Amniotic stem cell (primary cell): Measurements from ENCODE around the gene CHST11.
A peak's percentile ranks its signal among the peaks of the same experiment; 100 is the strongest.

Experiments
- DNase-seq: peaks from one replicate; lab custom pipeline; 2025; lab: John Stamatoyannopoulos, UW

Gene CHST11

GRCh38 chr12:104585448-104586055, 128.8 kb downstream of the CHST11 start:
- no peak for DNase-seq

- no peak for DNase-seq
Observed at GRCh38 chr12:104586351-104586919, 129.7 kb downstream of the CHST11 start.

GRCh38 chr12:104588047-104588920, 131.5 kb downstream of the CHST11 start:
- DNase-seq, result no peak

DNA sequence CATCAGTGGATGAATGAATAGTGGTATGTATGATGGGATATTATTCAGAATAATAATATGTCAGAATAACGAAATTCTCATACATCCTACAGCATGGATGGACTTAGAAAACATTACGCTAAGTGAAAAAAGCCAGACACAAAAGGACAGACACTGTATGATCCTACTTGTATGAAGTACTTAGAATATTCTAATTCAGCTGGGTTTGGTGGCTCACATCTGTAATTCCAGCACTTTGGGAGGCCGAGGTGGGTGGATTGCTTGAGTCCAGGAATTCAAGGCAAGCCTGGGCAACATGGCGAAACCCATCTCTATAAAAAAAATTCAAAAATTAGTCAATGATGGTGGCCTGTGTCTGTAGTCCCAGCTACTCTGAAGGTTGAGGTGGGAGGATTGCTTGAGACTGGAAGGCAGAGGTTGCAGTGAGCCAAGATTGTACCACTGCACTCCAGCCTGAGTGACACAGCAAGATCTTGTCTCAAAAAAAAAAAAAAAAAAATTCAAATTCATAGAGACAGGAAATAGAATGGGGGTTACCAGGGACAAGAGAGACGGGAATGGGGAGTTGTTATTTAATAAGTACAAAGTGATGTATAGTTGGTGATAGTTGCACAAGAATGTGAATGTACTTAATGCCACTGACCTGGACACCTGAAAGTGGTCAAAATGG, 132.3 kb downstream of the CHST11 start:
- no peak for DNase-seq

- no peak for DNase-seq
Observed at GRCh38 chr12:104590022-104590421, 133.3 kb downstream of the CHST11 start.

DNA sequence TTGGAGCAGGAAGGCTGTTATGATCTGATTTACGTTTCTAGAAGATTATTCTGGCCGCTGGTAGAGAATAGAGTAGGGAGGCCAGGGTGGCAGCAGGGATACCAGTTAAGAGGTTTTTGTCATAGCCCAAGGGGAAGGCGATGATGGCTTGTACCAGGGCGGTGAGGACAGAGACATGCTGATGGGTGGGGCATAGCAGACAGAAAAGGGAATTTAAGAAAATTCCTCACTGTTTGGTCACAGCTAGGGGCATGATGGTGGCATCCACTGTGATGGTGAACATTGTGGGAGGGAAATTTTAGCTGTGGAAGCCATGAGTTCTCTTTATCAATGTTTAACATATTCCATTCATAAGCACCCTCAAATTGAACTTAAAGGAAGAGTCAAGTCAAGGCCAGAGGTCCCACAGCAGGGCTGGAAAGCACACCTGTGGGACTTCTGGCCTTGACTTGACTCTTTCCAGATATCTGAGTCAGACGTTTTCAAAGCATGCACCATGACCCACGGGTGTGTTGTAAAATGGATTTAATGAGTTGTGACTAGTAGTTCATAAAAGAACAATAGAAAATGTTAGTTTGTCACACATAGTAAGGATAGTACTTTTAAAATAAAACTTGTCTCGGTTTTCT, 134.6 kb downstream of the CHST11 start:
- no peak for DNase-seq

DNA sequence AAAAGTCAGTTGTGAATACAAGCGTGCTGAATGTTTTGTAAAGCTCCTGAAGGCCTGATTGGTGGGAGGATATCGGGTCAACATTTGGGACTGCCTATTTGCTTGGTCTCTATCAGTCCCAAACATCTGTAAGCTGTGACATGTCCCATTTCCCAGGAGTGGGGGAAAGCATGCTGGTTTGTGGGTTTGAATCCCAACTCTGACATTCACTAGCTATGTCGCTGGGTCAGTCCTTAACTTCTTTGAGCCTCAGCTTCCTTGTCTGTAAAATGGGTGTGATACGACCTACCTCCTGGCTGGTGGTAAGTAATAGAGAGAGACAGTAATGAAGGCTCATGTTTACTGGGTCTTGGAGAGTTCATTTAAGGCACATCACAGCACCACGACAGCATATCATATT, 136.7 kb downstream of the CHST11 start:
- DNase-seq, result no peak

GRCh38 chr12:104596134-104596799, 139.5 kb downstream of the CHST11 start:
- DNase-seq, result peak; percentile 48

GRCh38 chr12:104596898-104597843, 140.4 kb downstream of the CHST11 start:
- no peak for DNase-seq

DNA sequence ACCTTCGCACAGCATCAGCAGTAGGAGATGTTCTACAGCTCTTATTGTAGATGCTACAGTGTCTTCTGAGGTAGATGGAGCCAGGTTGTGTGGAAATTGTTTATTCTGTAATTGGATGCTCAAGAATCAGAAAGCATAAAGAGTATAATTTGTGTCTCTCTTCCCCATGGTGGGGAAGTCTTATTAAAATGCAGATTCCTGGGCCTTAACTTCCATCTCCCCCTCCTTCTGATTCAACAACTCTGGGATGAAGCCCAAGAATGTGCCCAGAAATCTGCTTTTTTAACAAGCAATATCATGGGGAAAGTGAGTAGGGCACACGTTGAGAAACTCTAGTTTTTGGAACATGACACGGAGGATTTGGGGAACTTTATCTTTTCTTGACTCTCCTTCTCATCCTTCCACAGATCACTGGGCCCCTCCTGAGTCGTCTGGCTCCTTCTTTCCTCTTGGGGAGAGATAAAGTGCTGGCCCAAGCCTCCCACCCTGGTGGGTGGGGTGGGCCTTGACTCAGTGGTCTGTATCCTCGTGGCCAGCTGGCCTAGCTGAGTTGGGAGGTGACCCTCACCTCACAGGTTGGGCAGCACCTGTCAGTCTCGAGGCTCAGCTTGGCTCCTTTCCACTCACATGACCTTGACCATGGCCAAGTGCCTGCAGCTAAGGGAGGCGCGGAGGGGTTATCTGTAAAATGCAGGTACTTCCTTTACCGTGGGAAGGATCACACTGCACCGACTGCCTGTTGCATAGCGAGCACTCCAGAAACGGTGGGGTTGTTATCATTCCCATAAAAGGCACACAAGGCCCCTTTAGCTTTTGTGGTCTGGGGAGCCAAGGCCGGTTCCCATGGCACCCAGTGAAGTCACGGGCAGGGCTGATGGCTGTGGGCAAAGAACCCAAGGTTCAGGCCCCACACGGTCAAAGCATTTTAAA, 141.9 kb downstream of the CHST11 start:
- no peak for DNase-seq

DNA sequence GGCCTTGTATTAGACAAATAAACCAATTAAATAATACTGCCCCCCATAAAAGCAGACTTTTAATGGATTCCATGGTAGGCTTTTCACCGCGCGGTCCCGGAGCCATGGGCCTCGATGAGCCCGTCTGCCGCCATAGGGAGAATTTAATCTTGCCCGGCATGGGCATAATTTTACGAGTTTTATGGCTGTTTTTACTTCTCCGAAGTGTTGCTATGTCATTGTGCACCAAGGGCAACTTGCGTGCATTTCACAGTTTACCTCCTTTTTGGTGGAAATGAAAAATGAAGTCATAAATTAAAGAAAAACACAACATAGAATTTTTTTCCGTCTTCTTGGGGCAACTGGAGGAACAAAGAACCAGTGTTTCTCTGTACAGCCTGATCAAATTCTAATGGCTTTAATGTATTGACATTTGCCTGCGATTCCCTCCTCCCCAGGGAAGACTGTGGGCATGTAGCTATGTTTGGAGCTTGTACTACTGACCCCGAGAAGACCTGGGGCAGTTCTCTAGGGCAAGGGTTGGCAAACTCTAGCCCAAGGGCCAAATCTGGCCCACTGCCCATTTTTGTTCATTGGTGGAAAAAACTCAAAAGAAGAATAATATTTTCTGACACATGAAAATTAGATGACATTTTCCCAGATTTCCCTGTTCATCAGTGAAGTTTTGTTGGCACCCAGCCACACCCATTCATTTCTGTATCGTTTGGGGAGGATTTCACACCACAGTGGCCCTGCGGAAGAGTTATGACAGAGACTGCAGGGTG, 142.7 kb downstream of the CHST11 start:
- no peak for DNase-seq

GRCh38 chr12:104600036-104600712, 143.4 kb downstream of the CHST11 start:
- no peak for DNase-seq

DNA sequence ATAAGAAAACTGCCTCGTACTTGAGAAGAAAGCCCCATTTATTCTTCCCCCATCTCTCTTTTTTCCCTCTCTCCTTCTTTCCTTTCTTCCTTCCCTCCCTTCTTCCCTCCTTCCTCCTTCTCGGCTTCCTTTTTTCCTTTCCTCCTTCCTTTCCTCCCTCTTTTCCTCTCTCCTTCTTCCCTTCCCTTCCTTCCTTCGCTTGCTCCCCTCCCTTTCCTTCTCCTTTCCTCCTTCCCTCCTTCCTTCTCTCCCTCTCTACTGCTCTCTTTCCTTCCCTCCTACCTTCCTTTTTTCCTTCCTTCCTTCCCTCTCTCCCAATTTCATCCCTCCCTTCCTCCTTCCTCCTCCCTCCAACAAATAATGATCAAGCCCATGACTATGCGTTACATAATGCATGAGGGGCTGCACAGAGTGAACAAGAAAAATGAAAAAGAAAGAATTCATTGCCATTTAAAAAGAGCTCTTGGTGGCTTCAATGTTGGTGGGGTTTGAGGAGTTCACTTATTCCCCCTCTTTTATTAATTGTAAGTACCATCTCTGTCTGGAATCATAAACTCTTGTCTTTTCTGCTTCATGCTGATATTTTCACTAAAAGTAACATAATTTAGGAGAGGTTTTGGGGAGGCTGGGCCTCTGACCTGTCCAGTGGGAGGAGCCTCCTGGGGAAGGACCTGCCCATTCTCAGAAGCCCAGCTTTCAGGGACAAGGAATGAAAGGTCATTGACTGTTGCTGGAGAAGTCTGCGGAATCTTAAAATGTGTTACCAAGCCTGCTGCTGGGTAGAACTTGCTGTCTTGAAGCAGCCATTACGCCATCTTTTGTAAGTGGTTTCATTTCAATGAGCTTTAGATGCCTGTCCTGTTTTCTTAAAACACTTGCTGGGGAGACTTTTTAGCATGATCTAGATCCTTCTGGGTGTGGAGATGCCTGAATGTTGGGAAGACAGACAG, 144.3 kb downstream of the CHST11 start:
- no peak for DNase-seq

DNA sequence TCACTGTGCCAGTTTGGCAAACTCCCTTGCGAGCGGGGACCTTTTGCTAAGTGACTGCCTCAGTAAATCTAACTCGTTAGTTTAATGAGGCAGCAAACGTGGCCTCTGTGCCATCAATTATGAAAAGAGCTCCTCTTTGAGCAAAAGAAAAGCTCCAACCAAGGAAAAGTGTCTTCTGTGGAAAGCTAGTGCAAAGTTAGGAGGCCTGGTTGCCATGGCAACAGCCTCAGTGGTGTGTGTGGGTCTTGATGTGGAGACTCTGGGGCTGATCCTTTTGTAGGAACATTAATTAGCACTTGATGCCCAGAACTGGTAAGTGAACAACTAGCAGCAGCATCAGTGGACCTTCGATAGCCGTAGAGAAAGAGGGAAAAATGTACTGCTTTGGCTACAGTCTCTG, 145.7 kb downstream of the CHST11 start:
- no peak for DNase-seq

- DNase-seq, result no peak
Observed at GRCh38 chr12:104602896-104603295, 146.1 kb downstream of the CHST11 start.

DNA sequence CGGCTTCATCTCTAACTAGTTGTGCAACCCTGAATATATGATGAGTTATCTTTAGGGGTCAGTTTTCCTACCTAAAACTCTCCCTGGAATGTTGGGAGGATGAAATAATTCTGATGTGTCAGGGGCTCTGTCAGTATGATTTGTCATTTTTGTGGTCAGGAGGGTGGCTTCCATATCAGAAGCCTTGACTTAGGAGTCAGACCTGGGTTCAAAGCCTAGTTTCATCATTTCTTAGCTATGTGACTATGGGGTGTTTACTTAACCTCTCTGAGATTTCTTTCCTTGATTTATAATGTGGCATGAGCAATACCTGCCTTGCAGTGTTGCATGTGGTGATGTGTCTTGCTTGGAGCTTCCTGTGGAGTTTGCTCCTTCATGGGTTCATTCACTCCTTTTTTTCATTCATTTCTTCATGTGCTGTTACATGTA, 146.8 kb downstream of the CHST11 start:
- no peak for DNase-seq
